VCaP (cell line): ENCODE results near the gene SLC12A4.
A peak's percentile ranks its signal among the peaks of the same experiment; 100 is the strongest.

Experiments used
- H3K27ac ChIP-seq: fragments of 450-650 bp; 2 replicates; pipeline ENCODE4 v1.5.1; 2017
- TF ChIP-seq, protein P1 (sequence below): fragments of 450-650 bp; conservative IDR thresholded peaks from 2 replicates; pipeline ENCODE4 v1.5.1; 2017; ENCODE audit warnings: mild to moderate bottlenecking, moderate library complexity

SLC12A4 gene

DNA sequence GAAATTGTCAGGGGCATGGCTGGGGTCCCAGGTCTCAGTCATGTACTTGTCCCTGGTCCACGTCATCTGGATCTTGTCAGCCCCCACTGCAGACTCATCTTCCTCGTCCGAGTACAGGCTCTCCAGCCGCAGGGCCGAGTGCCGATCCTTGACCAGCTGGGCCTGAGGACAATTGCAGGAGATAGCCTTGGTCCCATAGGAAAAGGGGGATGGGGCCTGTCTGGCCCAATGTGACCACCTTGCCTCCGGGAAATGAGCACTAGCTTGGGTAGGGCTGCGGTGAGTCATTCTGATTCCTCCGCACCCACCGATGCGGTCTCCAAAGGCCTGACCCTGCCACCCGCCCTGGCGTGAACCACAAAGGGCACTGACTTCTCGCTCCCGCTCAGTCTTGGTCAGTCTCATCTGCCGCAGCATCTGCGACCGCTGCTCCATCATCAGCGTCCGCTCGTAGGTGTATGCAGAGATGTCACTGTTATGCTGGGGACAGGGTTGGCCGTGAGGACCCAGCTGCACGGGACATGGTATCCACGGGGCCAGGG, 23.0 kb downstream of the SLC12A4 start:
- TF ChIP-seq, protein P1, sequence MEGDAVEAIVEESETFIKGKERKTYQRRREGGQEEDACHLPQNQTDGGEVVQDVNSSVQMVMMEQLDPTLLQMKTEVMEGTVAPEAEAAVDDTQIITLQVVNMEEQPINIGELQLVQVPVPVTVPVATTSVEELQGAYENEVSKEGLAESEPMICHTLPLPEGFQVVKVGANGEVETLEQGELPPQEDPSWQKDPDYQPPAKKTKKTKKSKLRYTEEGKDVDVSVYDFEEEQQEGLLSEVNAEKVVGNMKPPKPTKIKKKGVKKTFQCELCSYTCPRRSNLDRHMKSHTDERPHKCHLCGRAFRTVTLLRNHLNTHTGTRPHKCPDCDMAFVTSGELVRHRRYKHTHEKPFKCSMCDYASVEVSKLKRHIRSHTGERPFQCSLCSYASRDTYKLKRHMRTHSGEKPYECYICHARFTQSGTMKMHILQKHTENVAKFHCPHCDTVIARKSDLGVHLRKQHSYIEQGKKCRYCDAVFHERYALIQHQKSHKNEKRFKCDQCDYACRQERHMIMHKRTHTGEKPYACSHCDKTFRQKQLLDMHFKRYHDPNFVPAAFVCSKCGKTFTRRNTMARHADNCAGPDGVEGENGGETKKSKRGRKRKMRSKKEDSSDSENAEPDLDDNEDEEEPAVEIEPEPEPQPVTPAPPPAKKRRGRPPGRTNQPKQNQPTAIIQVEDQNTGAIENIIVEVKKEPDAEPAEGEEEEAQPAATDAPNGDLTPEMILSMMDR, result no peak
- no peak overlapping the region for H3K27ac ChIP-seq

DNA sequence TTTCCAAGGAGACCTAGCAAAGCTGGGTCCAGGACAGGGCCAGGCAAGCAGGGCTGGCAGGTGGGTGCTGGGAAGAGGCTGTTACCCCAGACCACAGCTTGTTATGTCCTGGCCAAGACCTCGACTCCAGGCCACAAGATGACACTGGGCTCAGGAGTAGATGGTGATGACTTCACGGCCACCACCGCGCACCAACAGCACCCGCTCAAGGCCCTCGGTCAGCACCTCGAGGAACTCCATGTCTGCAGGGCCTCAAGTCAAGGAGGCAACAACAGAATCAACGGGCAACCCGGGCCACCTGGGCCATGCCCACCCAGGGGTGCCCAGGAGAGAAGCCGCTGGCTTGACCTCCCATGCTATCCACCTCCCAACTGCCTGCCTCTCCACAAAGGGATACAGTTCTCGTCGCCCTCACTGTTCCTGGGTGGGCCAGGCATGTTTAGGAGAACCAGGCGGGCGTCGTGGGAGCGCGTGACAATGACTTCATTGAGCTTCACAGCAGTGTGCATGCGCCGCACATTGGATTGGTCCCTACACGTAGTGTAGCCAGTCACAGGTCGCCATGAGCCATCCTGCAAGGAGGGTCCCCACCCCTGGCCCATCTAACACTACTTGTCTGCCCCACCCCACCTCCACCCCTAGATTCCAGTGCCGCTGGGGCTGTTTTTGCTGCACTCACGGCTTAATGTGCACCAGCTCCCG, 23.6 kb downstream of the SLC12A4 start:
- TF ChIP-seq, protein P1, result no peak
- no peak overlapping the region for H3K27ac ChIP-seq

DNA sequence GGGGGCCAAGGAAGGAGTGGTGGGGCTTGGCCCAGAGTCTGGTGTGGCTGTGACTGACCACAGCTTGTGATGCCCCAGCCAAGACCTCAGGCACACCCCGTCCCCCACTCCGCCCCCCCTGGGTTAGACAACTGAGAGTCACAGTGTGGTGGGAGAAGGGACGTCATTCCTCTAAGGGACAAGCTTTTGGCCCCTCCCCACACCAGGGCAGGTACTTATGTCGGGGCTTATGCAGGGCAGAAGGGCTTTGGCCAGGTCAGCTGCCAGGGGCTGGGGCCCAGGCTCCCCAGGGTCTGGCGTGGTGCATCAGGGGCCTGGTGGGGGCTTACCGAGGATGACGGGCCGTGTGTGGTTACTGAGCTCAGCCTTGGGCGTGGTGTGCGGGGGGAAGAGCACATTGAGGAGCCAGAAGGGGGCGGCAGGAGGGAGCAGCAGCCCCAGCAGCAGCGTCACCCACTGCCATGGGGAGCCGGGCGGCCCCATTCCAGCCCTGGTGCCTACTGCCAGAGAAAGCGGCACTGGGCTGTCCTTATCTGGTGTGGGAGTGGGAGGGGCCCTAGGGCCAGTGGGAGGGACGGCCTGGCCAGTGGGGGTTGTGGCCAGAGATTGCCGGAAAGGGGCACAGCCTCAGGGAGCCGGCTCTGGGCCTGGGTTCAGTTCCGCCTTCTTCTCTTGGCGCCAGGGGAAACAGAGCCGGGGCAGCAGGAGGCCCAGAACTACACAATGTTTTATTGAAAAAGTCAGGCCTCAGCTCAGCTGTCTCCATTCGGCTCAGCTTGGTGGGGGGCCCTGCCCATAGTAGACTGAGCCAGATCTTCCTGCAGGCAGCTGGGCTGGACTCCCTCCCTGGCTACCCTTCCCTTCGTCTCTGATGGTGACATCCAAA, 24.6 kb downstream of the SLC12A4 start, which contains the start of gene LCAT:
LCAT (minus strand) TSS at position 502 of the 886 bp plus-strand sequence; CDS start at position 483, 19 bp downstream.
- TF ChIP-seq, protein P1, result no peak
- no peak within 1 kb of the TSS for H3K27ac ChIP-seq

DNA sequence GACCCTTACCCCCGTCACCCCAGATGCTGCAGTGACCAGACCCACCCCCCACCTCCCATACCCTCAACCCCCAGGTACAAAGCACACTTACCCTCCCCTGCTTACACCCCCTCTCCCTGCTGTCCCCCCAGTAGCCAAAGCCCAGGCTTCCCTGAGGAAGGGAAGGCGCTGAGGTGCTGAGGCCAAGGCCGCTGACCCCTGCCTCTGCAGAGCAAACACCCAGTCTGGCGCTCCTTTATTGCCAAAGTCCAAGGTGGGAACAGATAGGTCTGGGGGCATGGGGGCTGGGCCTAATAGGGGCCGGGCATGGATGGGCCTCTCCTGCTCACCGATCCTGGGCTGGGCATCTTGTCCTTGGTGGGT, 25.2 kb downstream of the SLC12A4 start:
- TF ChIP-seq, protein P1, result no peak
- no peak overlapping the region for H3K27ac ChIP-seq

DNA sequence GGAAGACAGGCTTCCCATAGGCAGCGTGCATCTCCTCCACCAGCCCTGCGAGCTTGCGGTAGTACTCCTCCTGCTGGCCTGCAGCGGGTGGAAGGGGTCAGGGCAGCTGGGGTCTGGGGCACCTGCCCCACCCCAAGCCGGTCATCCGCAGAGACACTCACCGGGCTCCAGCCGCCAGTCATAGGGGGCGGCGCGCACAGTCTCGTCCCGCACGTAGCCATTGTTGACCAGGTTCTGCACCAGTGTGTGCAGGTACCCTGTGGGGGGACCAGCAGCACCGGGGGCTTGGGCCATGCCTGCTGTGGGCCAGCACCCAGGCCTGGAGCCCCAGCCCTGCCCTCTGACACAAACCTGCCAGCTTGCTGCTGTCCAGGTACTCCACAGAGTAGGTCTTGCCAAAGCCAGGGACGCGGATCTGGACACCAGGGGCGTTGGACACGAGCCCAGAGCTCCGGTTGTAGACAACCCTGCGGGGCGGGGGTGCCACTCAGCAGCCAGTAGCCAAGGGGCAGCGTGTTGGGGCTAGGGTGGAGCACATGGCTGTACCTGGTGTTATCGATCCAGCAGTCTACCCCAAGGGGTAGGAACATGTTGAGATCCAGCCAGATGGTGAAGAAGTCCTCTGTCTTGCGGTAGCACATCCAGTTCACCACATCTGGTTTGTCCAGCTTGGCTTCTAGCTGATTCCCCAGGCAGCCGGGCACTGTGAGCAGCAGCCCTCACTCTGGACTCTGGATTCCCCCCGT, 25.8 kb downstream of the SLC12A4 start:
- H3K27ac ChIP-seq, result no peak overlapping the region
- TF ChIP-seq, protein P1, result no peak

DNA sequence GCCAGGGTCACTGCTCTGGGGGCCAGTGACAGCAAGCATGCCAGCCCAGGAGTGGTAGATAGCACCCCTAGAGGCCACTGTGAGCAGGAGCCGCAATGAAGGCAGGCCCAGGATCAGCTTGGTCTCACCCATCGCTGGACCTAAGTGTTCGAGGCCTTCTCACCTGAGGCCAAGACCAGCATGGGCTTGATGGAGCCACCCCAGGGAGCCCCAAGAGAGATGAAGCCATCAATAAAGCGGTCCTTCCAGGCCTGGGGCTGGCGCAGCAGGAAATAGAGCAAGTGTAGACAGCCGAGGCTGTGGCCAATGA, 26.3 kb downstream of the SLC12A4 start:
- TF ChIP-seq, protein P1, result peak; percentile 58
- H3K27ac ChIP-seq, result no peak overlapping the region
